HG03469 (cell line): ENCODE results near the gene MGLL.

Experiments used
- ATAC-seq: cut with Tn5 transposase; IDR thresholded peaks from one replicate; pipeline ENCODE4 v1.9.1; 2021; ENCODE audit warnings: mild to moderate bottlenecking, moderate library complexity, moderate number of reproducible peaks; ENCODE audit not compliant: unreplicated experiment

The MGLL gene

GRCh38 chr3:127835993-127836882 is 13.9 kb upstream of the MGLL start:
- peak; percentile 49 for ATAC-seq

DNA sequence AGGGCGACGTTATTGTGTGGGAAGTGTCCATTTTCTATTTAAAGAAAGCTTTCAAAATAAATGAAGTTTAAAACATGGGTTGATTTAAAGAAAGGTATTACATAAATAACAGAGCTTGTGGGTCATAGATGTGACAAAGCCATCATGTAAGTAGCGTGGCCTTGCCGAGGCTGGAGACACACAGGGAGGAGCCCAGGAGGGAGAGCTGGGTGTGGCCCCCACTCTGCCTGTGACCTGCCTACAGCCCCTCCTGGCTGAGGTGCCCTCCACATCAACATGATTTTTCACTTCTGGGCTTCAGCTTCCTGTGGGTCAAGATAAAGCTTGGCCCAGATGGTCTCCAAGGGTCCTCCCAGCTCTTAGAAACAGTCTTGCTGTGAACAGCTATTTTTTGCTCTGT is 12.5 kb upstream of the MGLL start:
- ATAC-seq = no peak

DNA sequence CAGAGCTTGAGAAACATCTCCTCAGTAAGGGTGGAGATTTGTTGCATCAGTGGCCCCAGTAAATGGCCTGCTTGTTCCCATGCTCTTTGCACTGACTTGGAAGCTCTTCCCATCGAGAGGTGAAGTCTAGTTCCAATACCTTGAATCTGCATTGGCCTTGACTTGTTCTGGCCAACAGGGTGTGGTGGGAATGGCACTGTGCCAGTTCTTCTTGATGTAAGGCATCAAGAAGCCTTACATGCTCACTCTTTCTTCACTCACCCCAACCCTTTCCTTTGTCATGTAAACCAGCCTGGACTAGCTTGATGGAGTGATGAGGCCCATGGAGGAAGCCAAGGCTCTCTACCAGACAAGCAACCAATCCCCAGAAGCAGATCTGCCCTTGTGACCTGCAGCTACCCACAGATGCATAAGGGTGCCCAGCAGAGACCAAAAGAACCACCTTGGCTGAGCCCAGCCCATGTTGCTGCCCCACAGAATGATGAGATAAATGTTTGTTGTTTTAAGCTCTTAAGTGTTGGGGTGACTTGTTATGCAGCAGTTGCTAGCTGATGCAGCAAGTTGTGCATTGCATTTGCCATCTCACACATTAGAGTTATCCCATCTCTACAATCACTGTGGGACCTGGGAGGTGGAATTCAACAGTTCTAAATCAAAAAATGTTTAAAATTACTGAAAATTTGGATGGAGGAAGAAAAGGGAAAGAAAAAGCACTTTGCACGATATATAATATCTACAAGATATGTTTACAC is 11.1 kb upstream of the MGLL start:
- no peak for ATAC-seq

DNA sequence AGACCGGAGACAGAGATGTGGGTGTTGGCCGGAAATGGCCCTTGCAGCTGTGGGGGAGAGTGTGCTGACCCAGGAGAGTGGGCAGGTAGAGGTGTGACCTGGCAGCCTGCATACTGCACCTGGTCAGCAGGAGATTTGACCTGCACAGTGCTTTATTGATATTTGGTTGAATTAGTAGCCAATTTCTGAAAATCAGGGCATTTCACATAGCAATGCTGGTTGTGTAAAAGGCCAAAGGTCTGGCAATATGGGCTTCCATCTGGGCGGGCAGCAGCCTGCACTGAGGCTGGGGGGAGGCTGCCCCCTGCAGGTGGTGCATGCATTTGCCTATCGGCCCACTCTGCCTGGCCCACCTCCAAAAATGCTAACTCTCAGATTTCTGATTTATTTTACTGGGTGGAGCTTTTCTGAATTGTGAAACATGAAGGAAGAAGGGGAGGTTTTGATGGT is 9.4 kb upstream of the MGLL start:
- no peak for ATAC-seq

- ATAC-seq = no peak
Observed at GRCh38 chr3:127829537-127829936, 7.2 kb upstream of the MGLL start.

- ATAC-seq = no peak
Observed at GRCh38 chr3:127827808-127828207, 5.5 kb upstream of the MGLL start.

- ATAC-seq = no peak
Observed at GRCh38 chr3:127825756-127826155, 3.4 kb upstream of the MGLL start.

DNA sequence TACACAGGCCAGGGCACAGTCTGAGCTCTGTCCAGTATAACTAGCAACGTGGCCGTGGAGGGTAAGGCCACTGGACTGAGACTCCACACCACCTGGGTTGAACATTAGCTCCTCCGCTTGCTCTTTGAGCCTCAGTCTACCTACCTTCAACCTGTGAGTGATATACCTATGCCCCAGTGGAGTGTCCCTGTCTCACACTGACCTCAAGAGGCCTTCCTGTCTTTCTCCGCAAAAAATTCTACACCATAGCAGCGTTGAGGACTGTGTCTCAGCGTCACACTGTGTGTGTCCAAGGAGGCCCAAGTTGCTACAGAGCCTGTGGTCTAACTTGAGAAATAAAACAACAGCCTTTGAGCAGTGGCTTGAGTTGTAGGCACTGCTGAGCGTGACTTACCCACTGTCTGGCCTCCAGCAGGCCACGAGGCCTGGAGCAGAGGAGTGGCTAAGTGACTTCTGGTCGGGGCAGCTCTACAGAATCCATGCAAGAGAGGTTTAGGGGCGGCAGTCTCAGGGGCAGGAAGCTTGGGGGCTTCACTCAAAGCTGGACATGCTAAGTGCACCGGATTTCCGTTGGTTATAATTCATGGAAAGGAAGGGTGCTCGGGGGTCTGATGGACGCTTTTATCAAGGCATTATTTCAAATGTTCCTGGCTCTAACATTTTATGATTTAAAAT is 2.0 kb upstream of the MGLL start:
- no peak for ATAC-seq

- ATAC-seq = no peak
Observed at GRCh38 chr3:127823426-127823857, 1.1 kb upstream of the MGLL start.

- no peak for ATAC-seq
Observed at GRCh38 chr3:127822682-127823425, 539 bp upstream of the MGLL start.

DNA sequence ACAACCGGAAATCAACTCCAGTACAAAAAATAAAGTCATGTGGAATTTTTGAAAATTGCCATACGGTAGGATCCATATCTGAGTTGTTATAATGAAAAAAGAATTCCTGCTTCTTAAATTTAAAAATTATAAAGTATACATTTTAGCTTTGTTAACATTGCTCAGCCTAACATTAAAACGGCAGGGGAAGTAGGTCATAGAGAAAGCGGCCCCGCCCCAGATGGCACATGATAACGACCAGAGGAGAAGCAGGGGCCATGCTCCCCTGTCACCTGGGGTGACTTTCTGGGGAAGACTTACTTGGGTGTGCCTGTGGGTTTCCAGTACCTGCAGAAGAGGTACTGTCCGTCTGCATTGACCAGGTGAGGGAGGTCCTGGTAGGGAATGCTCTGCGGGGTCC is 921 bp downstream of the MGLL start:
- ATAC-seq = no peak

- ATAC-seq = no peak
Observed at GRCh38 chr3:127820826-127821313, 1.4 kb downstream of the MGLL start.

GRCh38 chr3:127820221-127820825 is 2.0 kb downstream of the MGLL start:
- no peak for ATAC-seq

DNA sequence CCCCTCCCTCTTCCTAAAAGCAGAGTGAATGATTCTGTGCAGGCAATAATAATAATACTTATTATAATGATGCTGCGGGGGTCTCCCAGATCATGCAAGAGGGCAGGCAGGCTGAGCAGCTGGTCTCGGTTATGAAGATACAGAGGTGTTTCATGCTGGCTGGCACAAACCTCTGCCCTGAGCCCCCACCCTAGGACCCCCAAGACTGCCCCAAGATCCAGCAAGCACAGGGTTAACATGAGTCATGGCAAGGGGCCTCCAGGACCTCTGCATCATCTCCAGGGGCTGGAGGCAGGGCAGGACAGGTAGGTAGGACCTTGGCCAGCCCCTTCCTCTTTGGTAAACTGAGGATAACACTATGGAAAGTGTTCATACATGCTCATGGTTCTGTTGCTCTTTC is 2.7 kb downstream of the MGLL start:
- ATAC-seq = no peak

DNA sequence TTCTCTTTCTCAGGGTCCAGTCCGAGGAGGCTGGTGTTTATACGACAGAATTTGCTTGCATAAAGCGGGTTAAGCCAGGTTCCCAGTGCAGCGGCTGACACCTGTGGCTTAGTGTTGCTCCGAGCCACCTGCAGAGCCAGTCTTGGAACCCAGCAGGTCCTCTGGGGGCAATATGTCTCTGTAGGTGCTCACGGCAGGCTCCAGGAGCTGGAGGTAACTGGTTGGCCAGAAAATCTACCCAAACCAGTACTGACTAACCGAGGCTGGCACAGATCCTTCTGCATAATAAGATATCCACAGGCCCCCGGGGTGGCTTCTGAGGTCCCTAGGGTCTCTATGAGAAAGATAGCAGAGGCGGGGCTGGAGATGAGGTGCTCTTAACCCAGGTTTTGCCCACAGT is 3.2 kb downstream of the MGLL start:
- ATAC-seq = no peak

GRCh38 chr3:127817406-127817841 is 4.9 kb downstream of the MGLL start:
- ATAC-seq = no peak

DNA sequence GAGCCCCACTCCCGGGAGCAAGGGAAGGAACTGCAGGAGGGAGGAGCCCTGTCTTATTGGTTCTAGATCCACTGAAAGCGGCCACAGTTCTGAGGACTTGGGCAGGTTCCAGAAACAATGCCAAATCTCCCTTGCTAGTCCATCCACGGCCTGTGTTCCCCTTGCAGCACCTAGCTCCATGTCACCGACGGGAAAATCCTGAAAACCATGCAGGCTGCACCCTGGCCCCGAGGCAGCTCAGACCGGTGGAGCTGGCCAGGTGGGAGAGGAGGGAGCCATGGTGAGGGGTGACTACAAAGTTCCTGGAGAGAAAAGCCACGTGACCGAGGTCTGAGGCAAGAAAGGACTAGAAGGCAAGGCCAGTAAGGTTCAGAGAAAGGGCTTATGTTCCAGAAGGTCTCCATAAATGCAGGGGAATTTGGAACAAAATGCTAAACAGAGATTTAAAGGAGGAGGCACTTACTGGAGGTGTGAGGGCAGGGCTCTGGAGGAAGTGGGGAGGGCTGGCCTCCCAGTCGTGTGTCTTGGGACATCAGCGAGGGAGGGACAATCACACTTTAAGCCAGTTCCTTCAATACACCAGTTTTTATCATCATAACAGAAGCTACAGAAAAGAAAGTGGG is 5.4 kb downstream of the MGLL start:
- ATAC-seq = no peak

DNA sequence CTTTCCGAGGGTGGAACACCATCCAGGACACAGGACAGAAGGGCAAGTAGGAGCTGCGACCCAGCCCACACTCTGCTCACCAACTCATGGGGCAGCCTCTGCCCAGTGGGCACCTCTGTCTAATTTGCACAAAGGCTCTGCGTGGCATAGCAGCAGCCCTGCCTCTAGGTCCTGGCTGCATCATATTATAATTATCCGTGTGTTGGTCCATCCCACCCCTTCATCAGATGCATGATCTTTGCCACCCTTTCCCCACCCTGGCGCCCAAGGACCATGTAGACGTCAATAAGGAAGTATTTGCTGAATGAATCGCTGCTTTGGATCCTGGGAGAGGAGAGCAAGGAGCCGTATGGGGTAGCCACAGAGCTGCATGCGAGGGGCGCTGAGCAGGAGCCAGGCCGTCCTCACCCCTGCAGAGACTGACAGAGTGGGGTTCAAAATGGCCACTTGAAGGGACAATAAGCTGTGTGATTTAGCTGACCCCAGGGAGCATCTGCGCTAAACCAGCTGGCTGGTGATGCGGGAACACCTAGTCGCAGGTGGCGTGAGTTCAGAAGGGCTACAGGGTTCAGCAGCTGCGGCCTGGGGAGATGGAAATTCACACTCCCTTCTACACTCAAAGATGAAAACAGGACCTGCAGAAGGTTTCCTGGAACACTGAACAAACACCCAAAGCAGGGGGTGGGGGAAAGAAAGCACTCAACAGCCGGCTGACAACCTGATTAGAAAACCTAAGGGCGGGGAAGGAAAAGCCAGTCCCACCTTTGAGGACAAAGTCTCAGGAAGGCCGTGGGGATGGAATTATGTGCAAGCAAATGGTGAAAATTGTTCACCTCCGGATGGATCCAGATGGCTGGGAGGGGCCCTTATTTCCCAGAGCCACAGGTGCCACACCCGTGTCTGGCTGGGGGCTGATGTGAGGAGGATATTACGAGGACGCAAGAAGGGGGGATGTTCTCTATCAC is 6.4 kb downstream of the MGLL start:
- ATAC-seq = no peak

DNA sequence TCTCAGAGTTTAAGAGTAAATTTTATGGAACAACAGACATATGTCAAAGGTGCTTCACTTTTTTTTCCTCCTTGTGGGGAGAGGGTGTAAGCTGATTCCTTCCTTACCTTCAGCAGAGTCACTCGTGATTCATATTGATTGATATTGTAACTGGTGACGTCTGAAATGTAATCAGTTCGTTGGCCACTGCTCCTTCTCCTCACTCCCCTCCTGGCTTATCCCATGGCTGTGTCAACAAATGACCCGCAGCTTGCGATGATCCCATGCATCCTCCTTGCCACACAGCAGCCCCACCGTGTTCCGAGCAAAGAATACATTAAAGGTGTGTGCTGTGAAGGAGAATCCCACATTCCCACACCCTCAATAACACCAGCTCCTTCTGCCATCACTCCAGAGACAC is 7.3 kb downstream of the MGLL start:
- ATAC-seq = no peak
